Neural cell (in vitro differentiated cells): ENCODE data around the gene UPK3BL2. TPM values are rescaled to one million over a fixed set of nuclear protein-coding genes. Genes with fewer than 3 reads are reported as not detected.
"Not testable (repeated sequence)": the region's sequence is repeated elsewhere in the genome, so short reads cannot be mapped to it uniquely, and the experiment has no call there.

Experiments used
- H2AFZ ChIP-seq: fragments of 200-600, 300-800 bp; sonication (generic), shearing (Covaris generic); 2 replicates; pipeline ENCODE4 v1.6.0; 2014; ENCODE audit warnings: low read depth, mild to moderate bottlenecking, antibody characterized with exemption, low read length, moderate library complexity
- H3F3A ChIP-seq: fragments of 200-600 bp; shearing (Covaris generic); 2 replicates; pipeline ENCODE4 v1.6.1; 2016; ENCODE audit warnings: mild to moderate bottlenecking, moderate library complexity, mixed read lengths, antibody characterized with exemption, low read length; ENCODE audit not compliant: insufficient read depth, poor library complexity, severe bottlenecking
- H3K27ac ChIP-seq: fragments of 200-600, 300-800 bp; sonication (generic), shearing (Covaris generic); 2 replicates; pipeline ENCODE4 v1.5.1; 2014; ENCODE audit warnings: mild to moderate bottlenecking, low read length, moderate library complexity
- H3K27me3 ChIP-seq: fragments of 300-800, 200-600 bp; sonication (generic), shearing (Covaris generic); 2 replicates; pipeline ENCODE4 v1.6.0; 2014; ENCODE audit warnings: mild to moderate bottlenecking, low read depth, low read length, moderate library complexity; ENCODE audit not compliant: insufficient read depth
- H3K36me3 ChIP-seq: fragments of 300-800, 200-600 bp; sonication (generic), shearing (Covaris generic); 2 replicates; pipeline ENCODE4 v1.5.1; 2014; ENCODE audit warnings: mild to moderate bottlenecking, antibody characterized with exemption, low read length, moderate library complexity; ENCODE audit not compliant: insufficient read depth
- H3K4me2 ChIP-seq: fragments of 300-800, 200-600 bp; sonication (generic), shearing (Covaris generic); 2 replicates; pipeline ENCODE4 v1.6.0; 2014; ENCODE audit warnings: mild to moderate bottlenecking, low read length
- H3K4me3 ChIP-seq: fragments of 300-800, 200-600 bp; sonication (generic), shearing (Covaris generic); 2 replicates; pipeline ENCODE4 v1.5.1; 2014; ENCODE audit warnings: mild to moderate bottlenecking, low read length, moderate library complexity
- H3K79me2 ChIP-seq: fragments of 200-600 bp; shearing (Covaris generic); replicated peaks from 2 replicates; pipeline ENCODE4 v1.6.0; 2014; ENCODE audit warnings: mild to moderate bottlenecking, low read length, moderate library complexity; ENCODE audit not compliant: insufficient read depth
- H3K9ac ChIP-seq: fragments of 300-800, 200-600 bp; sonication (generic), shearing (Covaris generic); 2 replicates; pipeline ENCODE4 v1.6.1; 2016; ENCODE audit warnings: mild to moderate bottlenecking, low read length, mixed read lengths
- H3K9me2 ChIP-seq: fragments of 200-600 bp; shearing (Covaris generic); 2 replicates; pipeline ENCODE4 v1.6.1; 2016; ENCODE audit warnings: mild to moderate bottlenecking, low read length, mixed read lengths; ENCODE audit not compliant: insufficient read depth
- H3K9me3 ChIP-seq: fragments of 200-600, 300-800 bp; sonication (generic), shearing (Covaris generic); 2 replicates; pipeline ENCODE4 v1.6.1; 2016; ENCODE audit warnings: mild to moderate bottlenecking, mixed run types, low read length, moderate library complexity, mixed read lengths
- H4K20me1 ChIP-seq: fragments of 200-600 bp; shearing (Covaris generic); 2 replicates; pipeline ENCODE4 v1.6.1; 2016; ENCODE audit warnings: mild to moderate bottlenecking, mixed run types; ENCODE audit not compliant: insufficient read depth
- polyA plus RNA-seq: library from polyadenylated mRNA; depleted of rRNA; stranded (reverse); fragments of >200 nt; gene quantifications from 2 replicates; pipeline ENCODE4 v1.2.3, GENCODE V29; 2014

Gene UPK3BL2
- polyA plus RNA-seq, 1 donor from 2014 or later = 9.0 TPM

GRCh38 chr7:102497308-102497707 lies 46.2 kb downstream of the UPK3BL2 start:
- H2AFZ ChIP-seq, H3K4me3 ChIP-seq, H3K79me2 ChIP-seq, H3F3A ChIP-seq, H3K4me2 ChIP-seq, H3K36me3 ChIP-seq, H4K20me1 ChIP-seq, H3K9me2 ChIP-seq, H3K9ac ChIP-seq, H3K27me3 ChIP-seq, H3K9me3 ChIP-seq, H3K27ac ChIP-seq: not testable (repeated sequence)

DNA sequence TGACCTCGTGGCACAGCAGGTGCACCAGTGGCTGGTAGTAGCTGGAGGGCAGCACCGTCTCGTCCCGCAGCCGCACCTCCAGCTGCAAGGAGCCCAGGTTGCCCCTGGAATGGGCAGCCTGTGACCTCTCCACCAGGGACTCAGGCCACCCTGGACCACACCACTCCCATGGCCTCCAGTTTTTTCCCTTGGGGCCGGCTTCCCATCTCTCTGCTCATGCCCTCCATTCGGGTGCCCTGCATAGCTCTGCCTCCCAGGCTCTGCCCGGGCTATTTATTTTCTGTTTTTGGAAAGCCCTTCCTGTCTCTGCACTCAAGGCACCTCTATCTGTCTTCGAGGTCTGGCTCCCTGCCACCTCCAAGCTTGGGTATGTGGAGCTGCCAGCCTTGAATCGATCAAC lies 46.6 kb downstream of the UPK3BL2 start:
- not testable (repeated sequence) for H3K79me2 ChIP-seq, H3K9ac ChIP-seq, H4K20me1 ChIP-seq, H3K4me2 ChIP-seq, H3K27ac ChIP-seq, H3K4me3 ChIP-seq, H2AFZ ChIP-seq, H3K9me3 ChIP-seq, H3K27me3 ChIP-seq, H3K9me2 ChIP-seq, H3K36me3 ChIP-seq, H3F3A ChIP-seq

- H3K9ac ChIP-seq, H3F3A ChIP-seq, H3K9me2 ChIP-seq, H4K20me1 ChIP-seq, H3K27ac ChIP-seq, H3K36me3 ChIP-seq, H2AFZ ChIP-seq, H3K4me3 ChIP-seq, H3K4me2 ChIP-seq, H3K27me3 ChIP-seq, H3K9me3 ChIP-seq, H3K79me2 ChIP-seq: not testable (repeated sequence)
These were observed 48.9 kb downstream of the UPK3BL2 start for GRCh38 chr7:102494473-102495149.

DNA sequence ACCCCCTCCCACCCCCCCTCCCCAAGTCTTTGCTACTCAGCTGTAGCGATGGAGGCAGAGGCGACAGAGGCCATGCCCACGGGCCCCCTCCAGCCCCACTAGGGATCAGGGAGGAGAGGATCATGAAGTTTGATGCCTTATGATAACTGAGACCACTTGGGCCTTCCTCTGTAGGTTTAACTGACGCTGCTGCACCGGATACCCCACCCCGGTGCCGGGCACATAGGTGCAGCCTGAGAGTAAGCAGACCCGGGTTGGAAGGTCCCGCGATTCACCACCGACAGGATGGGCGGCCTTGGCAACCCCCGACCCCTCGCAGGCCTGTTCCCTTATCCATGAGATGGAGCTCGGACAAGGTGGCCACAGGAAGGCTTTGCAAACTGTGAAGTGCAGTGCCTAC lies 49.5 kb downstream of the UPK3BL2 start:
- not testable (repeated sequence) for H3K9me3 ChIP-seq, H4K20me1 ChIP-seq, H3K9me2 ChIP-seq, H3K9ac ChIP-seq, H3F3A ChIP-seq, H3K27me3 ChIP-seq, H3K4me3 ChIP-seq, H3K36me3 ChIP-seq, H3K27ac ChIP-seq, H3K79me2 ChIP-seq, H2AFZ ChIP-seq, H3K4me2 ChIP-seq

DNA sequence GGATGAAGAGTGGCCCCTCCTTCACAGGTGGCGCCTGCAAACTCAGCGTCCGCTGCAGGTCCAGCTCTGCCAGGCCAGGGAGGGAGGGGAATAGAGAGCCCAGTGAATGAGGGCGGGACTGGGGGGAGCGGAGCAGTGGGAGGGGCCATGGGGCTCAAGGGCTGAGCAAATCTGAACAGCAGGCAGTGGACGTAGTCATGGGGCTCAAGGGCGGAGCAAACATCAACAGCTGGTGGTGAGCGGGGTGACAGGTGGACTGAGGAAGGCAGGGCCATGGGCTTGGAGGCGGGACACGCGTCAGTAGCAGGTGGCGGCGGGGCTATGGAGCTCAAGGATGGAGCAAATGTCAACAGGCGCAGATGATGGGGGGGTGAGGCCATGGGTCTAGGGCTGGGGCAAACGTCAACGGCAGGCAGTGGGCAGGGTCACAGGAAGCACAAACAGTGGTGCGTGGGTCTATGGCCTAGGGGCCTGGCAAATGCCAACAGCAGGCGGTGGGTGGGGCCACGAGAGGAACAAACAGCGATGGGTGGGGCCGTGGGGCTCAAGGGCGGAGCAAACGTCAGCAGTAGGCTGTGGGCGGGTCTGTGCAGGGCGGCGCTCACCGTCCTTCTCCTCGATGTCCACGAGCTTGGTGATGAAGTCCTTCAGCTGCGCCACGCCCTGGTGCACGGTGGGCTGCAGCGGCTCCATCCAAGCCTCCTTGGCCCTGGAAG lies 50.1 kb downstream of the UPK3BL2 start:
- not testable (repeated sequence) for H3K9ac ChIP-seq, H3K4me3 ChIP-seq, H3K79me2 ChIP-seq, H2AFZ ChIP-seq, H3K9me2 ChIP-seq, H3K27ac ChIP-seq, H3K36me3 ChIP-seq, H3K4me2 ChIP-seq, H3K27me3 ChIP-seq, H4K20me1 ChIP-seq, H3F3A ChIP-seq, H3K9me3 ChIP-seq

DNA sequence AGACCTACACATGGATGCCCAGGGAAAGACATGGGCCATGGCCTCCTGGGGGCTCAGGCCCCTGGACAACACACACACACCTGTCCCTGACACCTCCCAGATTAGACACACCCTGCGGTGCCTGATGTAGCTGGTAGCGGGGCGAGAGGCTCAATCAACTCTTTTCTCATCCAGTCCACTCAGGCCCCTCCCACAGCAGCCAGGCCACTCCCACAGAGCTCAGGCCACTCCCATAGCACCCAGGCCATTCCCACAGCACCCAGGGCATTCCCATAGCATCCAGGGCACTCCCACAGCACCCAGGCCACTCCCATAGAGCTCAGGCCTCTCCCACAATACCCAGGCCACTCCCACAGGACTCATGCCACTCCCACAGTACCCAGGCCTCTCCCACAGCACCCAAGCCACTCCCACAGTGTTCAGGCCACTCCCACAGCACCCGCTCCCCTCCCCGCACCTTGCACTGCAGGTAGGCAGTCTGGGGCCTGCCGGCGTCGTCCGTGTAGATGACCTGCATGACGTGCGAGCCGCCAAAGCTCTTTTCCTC lies 52.9 kb downstream of the UPK3BL2 start:
- not testable (repeated sequence) for H3K9ac ChIP-seq, H3K9me2 ChIP-seq, H3K9me3 ChIP-seq, H3K4me3 ChIP-seq, H3K27ac ChIP-seq, H3K4me2 ChIP-seq, H4K20me1 ChIP-seq, H2AFZ ChIP-seq, H3K79me2 ChIP-seq, H3K36me3 ChIP-seq, H3K27me3 ChIP-seq, H3F3A ChIP-seq
